HCT116 (cell line): Measurements from ENCODE around the gene CFAP57. TPM values are rescaled to one million over a fixed set of nuclear protein-coding genes. Genes with fewer than 3 reads are reported as not detected.

ENCODE experiments used
- ATAC-seq: fragments of 200-7000 bp; cut with Tn5 transposase; 2 replicates; pipeline ENCODE4 v1.9.1; 2020; ENCODE audit warnings: mild to moderate bottlenecking, moderate library complexity
- BruUV-seq: library from RNA; stranded (reverse); fragments of 400-500 nt; replicated peaks from 2 replicates; lab custom pipeline; 2021; lab: Mats Ljungman, UMichigan
- CTCF ChIA-PET: fragments of 300-600 bp; sonication (Branson Sonifier 250); formaldehyde crosslinking; loops from one replicate; lab custom pipeline; 2021; ENCODE audit warnings: antibody characterized with exemption; lab: Charles Lee
- POLR2A ChIA-PET: fragments of 300-600, 350-600 bp; sonication (Branson Sonifier 250); formaldehyde crosslinking; loops from one replicate; lab custom pipeline; 2021; ENCODE audit warnings: antibody characterized with exemption; lab: Charles Lee
- RAD21 ChIA-PET, 2 experiments: fragments of 300-600 bp; sonication (Branson Sonifier 250); formaldehyde crosslinking; loops; one replicate each; lab custom pipeline; 2023; ENCODE audit warnings: low total read pairs in 2 of 2; ENCODE audit not compliant: uncharacterized antibody in 2 of 2, unreplicated experiment in 2 of 2, low non-redundant PET in 1 of 2; lab: Charles Lee
- DNase-seq: peaks from one replicate; pipeline ENCODE4 v3.0.0-alpha.2; 2010; ENCODE audit warnings: low read depth, low spot score
- H2AFZ ChIP-seq: fragments of 200-600 bp; shearing (Covaris generic), sonication (generic); 2 replicates; pipeline ENCODE4 v1.6.1; 2017; ENCODE audit warnings: low read depth, mixed run types, mixed read lengths, antibody characterized with exemption, low read length; ENCODE audit not compliant: poor library complexity, severe bottlenecking
- H3K27ac ChIP-seq: 2 replicates; pipeline ENCODE4 v1.5.1; 2012; ENCODE audit warnings: low read depth, low read length
- H3K27me3 ChIP-seq: fragments of 200-600 bp; sonication (generic); 2 replicates; pipeline ENCODE4 v1.6.1; 2016; ENCODE audit warnings: mixed run types, low read length, mixed read lengths; ENCODE audit not compliant: insufficient read depth
- H3K36me3 ChIP-seq, 2 experiments: fragments of 200-500 bp in 1 of 2; fragments of 200-600 bp in 1 of 2; sonication (Bioruptor generic) in 1 of 2; sonication (generic) in 1 of 2; 2 replicates each; pipeline versions ENCODE4 v1.5.1 to v1.6.1; 2014 to 2016; ENCODE audit warnings: low read length in 2 of 2, inconsistent platforms in 1 of 2, mixed read lengths in 1 of 2, mixed run types in 1 of 2; ENCODE audit not compliant: insufficient read depth in 2 of 2, control insufficient read depth in 1 of 2
- H3K4me1 ChIP-seq, 2 experiments: fragments of 200-600 bp in 1 of 2; sonication (generic) in 1 of 2; 2 replicates each; pipeline versions ENCODE4 v1.5.1 to v1.6.1; 2012 to 2017; ENCODE audit warnings: low read length in 2 of 2, inconsistent platforms in 1 of 2, mild to moderate bottlenecking in 1 of 2, mixed read lengths in 1 of 2, mixed run types in 1 of 2, moderate library complexity in 1 of 2; ENCODE audit not compliant: insufficient read depth in 2 of 2, control insufficient read depth in 1 of 2
- H3K4me2 ChIP-seq: fragments of 200-600 bp; sonication (generic); 2 replicates; pipeline ENCODE4 v1.6.1; 2017; ENCODE audit warnings: mixed run types, low read length, mixed read lengths
- H3K4me3 ChIP-seq, 2 experiments: fragments of 200-600 bp in 1 of 2; sonication (generic) in 1 of 2; replicated peaks in 1 of 2; 2 replicates each; pipeline ENCODE4 v1.5.1; 2011 to 2016; ENCODE audit warnings: low read length in 2 of 2, control low read depth in 1 of 2, low read depth in 1 of 2, mild to moderate bottlenecking in 1 of 2, mixed read lengths in 1 of 2, mixed run types in 1 of 2
- H3K79me2 ChIP-seq: fragments of 200-600 bp; sonication (generic); 2 replicates; pipeline ENCODE4 v1.6.1; 2017; ENCODE audit warnings: mild to moderate bottlenecking, mixed run types, low read length, moderate library complexity, mixed read lengths; ENCODE audit not compliant: insufficient read depth
- H3K9ac ChIP-seq: fragments of 200-600 bp; sonication (generic); 2 replicates; pipeline ENCODE4 v1.6.1; 2016; ENCODE audit warnings: low read length, mixed read lengths
- H3K9me2 ChIP-seq: fragments of 200-600 bp; sonication (generic), shearing (Covaris generic); 2 replicates; pipeline ENCODE4 v1.6.1; 2017; ENCODE audit warnings: mixed run types, mild to moderate bottlenecking, moderate library complexity; ENCODE audit not compliant: insufficient read depth
- H3K9me3 ChIP-seq, 2 experiments: fragments of 200-500 bp in 1 of 2; fragments of 200-600 bp in 1 of 2; sonication (Bioruptor generic) in 1 of 2; sonication (generic) in 1 of 2; 2 replicates each; pipeline ENCODE4 v1.6.1; 2014 to 2017; ENCODE audit warnings: low read length in 2 of 2, mixed read lengths in 2 of 2, inconsistent platforms in 1 of 2, low read depth in 1 of 2, mild to moderate bottlenecking in 1 of 2, mixed run types in 1 of 2, moderate library complexity in 1 of 2; ENCODE audit not compliant: control insufficient read depth in 1 of 2, insufficient read depth in 1 of 2
- H4K20me1 ChIP-seq: fragments of 200-600 bp; sonication (generic), shearing (Covaris generic); 2 replicates; pipeline ENCODE4 v1.6.1; 2017; ENCODE audit warnings: mixed run types, mild to moderate bottlenecking, moderate library complexity; ENCODE audit not compliant: insufficient read depth
- CEBPB ChIP-seq: IDR thresholded peaks from 2 replicates; pipeline ENCODE4 v1.6.1; 2012; ENCODE audit warnings: low read depth
- EGR1 ChIP-seq: IDR thresholded peaks from 2 replicates; pipeline ENCODE4 v1.6.1; 2012; ENCODE audit warnings: low read depth
- EZH2 ChIP-seq: fragments of 200-600 bp; sonication (generic); IDR thresholded peaks from 2 replicates; pipeline ENCODE4 v1.6.1; 2017; ENCODE audit warnings: antibody characterized with exemption, mixed run types
- EZH2phosphoT487 ChIP-seq: fragments of 200-600 bp; IDR thresholded peaks from 2 replicates; pipeline ENCODE4 v1.6.1; 2018; ENCODE audit warnings: antibody characterized with exemption, borderline replicate concordance
- FOSL1 ChIP-seq: IDR thresholded peaks from 2 replicates; pipeline ENCODE4 v1.6.1; 2012; ENCODE audit warnings: low read depth
- JUND ChIP-seq: IDR thresholded peaks from 2 replicates; pipeline ENCODE4 v1.6.1; 2012
- POLR2AphosphoS5 ChIP-seq: IDR thresholded peaks from 2 replicates; pipeline ENCODE4 v1.6.1; 2011; ENCODE audit warnings: mild to moderate bottlenecking, low read depth, low read length, moderate library complexity
- SIN3A ChIP-seq: IDR thresholded peaks from 2 replicates; pipeline ENCODE4 v1.6.1; 2012; ENCODE audit warnings: low read depth
- SRF ChIP-seq: IDR thresholded peaks from 2 replicates; pipeline ENCODE4 v1.6.1; 2012; ENCODE audit warnings: low read depth
- TCF7L2 ChIP-seq: IDR thresholded peaks from 2 replicates; pipeline ENCODE4 v1.7.0; 2011; ENCODE audit warnings: borderline replicate concordance, inconsistent platforms; ENCODE audit not compliant: insufficient read depth, insufficient read length; ENCODE audit errors: extremely low read depth
- YY1 ChIP-seq: IDR thresholded peaks from 2 replicates; pipeline ENCODE4 v1.6.1; 2011; ENCODE audit warnings: low read length, low read depth, moderate library complexity, mild to moderate bottlenecking; ENCODE audit not compliant: insufficient replicate concordance; ENCODE audit errors: extremely low read depth
- ZFX ChIP-seq: fragments of 450-650 bp; IDR thresholded peaks from 2 replicates; pipeline ENCODE4 v1.6.1; 2017
- ZNF274 ChIP-seq: fragments of 200-500 bp; sonication (Bioruptor generic); IDR thresholded peaks from 2 replicates; pipeline ENCODE4 v1.6.1; 2014; ENCODE audit warnings: mild to moderate bottlenecking, low read depth, low read length, inconsistent platforms
- intact Hi-C: fragments of 100-400 bp; cut with micrococcal nuclease; formaldehyde crosslinking; loops from 2 replicates; pipeline ENCODE4 v1.10.0; 2022
- total RNA-seq: library from RNA; stranded (reverse); gene quantifications from one replicate; pipeline ENCODE4 v1.2.1, GENCODE V29; 2021; ENCODE audit not compliant: unreplicated experiment
- TF ChIP-seq, protein P1 (sequence below): IDR thresholded peaks from 2 replicates; pipeline ENCODE4 v1.6.1; 2012
- TF ChIP-seq, protein P2 (sequence below): IDR thresholded peaks from 2 replicates; pipeline ENCODE4 v1.6.1; 2012; ENCODE audit warnings: low read depth
- TF ChIP-seq, protein P3 (sequence below): IDR thresholded peaks from 2 replicates; pipeline ENCODE4 v1.6.1; 2012
- TF ChIP-seq, protein P4 (sequence below): IDR thresholded peaks from 2 replicates; pipeline ENCODE4 v1.6.1; 2011; ENCODE audit warnings: mild to moderate bottlenecking, low read length, moderate library complexity; ENCODE audit not compliant: insufficient replicate concordance; ENCODE audit errors: extremely low read depth

CFAP57 gene
- total RNA-seq, 1 experiment from 2014 or later, result 0.49 TPM

DNA sequence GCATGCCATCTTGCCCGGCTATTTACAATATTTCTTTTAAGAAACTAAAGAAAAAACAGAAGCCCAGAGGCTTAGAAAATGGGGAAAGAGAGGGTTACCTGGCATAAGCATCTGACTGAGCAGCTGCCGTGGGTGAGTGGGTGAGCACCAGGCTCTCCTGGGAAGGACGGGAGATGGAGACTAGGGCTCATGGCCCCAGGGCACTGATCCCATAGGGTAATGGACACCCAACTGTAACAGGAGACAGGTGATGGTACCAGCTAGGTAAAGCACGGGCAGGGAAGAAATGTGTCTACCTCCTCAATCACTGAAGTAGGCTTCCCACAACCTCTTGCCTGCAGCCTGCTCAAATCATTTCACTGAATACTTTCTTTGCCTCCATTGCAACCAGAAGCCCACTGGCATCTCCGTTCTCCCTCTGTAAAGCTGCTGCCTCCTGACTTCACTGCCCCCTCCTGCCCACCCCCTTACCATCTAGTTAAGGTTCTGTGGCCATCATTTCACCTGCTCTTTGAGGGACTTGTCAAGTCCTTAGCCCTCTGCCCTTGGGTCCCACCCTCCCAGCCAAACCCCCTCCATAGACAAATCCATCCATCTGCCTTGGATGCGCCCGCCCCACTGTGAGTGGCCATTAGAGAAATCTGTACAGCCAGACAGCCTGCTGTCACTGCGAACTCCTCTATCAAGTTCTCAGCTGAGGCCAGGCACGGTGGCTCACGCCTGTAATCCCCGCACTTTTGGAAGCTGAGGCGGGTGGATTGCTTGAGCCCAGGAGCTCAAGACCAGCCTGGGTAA, 103.9 kb downstream of the CFAP57 start:
- Histone ChIP-seq H3K4me3 (no peak overlapping the region), H3K9me2 (no peaks in the 10 kb centered on the region), H3K79me2 (no peaks in the 10 kb centered on the region), H3K4me2 (no peak overlapping the region), H3K36me3 (no peaks in the 10 kb centered on the region), H3K27ac (no peak overlapping the region), H2AFZ (no peak overlapping the region), H3K4me1 (peaks cover 4 to 12% of the 10 kb centered on the region in 2 experiments; a peak in 3 of 4 replicates), H3K27me3 (no peaks in the 10 kb centered on the region), H3K9ac (no peak overlapping the region), H3K9me3 (no peaks in the 10 kb centered on the region), H4K20me1 (no peaks in the 10 kb centered on the region)
- intact Hi-C loops, result no loop called here
- ChIA-PET CTCF (no interaction called here), POLR2A (interaction anchor here (1.5 kb wide), 1 partner anchor 9 kb away, joined by 5 read pairs; the partner anchor contains the start of gene C1orf210), RAD21 (no interaction called here)
- BruUV-seq, result no TSS peak
- DNase-seq (no peak), ATAC-seq (no peak)
- TF ChIP-seq, protein P1, sequence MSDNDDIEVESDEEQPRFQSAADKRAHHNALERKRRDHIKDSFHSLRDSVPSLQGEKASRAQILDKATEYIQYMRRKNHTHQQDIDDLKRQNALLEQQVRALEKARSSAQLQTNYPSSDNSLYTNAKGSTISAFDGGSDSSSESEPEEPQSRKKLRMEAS, result no peak
- TF ChIP-seq YY1, result no peak
- TF ChIP-seq, protein P2, sequence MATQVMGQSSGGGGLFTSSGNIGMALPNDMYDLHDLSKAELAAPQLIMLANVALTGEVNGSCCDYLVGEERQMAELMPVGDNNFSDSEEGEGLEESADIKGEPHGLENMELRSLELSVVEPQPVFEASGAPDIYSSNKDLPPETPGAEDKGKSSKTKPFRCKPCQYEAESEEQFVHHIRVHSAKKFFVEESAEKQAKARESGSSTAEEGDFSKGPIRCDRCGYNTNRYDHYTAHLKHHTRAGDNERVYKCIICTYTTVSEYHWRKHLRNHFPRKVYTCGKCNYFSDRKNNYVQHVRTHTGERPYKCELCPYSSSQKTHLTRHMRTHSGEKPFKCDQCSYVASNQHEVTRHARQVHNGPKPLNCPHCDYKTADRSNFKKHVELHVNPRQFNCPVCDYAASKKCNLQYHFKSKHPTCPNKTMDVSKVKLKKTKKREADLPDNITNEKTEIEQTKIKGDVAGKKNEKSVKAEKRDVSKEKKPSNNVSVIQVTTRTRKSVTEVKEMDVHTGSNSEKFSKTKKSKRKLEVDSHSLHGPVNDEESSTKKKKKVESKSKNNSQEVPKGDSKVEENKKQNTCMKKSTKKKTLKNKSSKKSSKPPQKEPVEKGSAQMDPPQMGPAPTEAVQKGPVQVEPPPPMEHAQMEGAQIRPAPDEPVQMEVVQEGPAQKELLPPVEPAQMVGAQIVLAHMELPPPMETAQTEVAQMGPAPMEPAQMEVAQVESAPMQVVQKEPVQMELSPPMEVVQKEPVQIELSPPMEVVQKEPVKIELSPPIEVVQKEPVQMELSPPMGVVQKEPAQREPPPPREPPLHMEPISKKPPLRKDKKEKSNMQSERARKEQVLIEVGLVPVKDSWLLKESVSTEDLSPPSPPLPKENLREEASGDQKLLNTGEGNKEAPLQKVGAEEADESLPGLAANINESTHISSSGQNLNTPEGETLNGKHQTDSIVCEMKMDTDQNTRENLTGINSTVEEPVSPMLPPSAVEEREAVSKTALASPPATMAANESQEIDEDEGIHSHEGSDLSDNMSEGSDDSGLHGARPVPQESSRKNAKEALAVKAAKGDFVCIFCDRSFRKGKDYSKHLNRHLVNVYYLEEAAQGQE, result no peak
- no peak for TF ChIP-seq POLR2AphosphoS5
- TF ChIP-seq ZFX, result no peak
- no peak for TF ChIP-seq EZH2phosphoT487
- TF ChIP-seq, protein P3, sequence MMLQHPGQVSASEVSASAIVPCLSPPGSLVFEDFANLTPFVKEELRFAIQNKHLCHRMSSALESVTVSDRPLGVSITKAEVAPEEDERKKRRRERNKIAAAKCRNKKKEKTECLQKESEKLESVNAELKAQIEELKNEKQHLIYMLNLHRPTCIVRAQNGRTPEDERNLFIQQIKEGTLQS, result no peak
- no peak for TF ChIP-seq SIN3A
- TF ChIP-seq ZNF274, result no peak
- TF ChIP-seq, protein P4, sequence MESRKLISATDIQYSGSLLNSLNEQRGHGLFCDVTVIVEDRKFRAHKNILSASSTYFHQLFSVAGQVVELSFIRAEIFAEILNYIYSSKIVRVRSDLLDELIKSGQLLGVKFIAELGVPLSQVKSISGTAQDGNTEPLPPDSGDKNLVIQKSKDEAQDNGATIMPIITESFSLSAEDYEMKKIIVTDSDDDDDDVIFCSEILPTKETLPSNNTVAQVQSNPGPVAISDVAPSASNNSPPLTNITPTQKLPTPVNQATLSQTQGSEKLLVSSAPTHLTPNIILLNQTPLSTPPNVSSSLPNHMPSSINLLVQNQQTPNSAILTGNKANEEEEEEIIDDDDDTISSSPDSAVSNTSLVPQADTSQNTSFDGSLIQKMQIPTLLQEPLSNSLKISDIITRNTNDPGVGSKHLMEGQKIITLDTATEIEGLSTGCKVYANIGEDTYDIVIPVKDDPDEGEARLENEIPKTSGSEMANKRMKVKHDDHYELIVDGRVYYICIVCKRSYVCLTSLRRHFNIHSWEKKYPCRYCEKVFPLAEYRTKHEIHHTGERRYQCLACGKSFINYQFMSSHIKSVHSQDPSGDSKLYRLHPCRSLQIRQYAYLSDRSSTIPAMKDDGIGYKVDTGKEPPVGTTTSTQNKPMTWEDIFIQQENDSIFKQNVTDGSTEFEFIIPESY, result no peak
- no peak for TF ChIP-seq EGR1
- no peak for TF ChIP-seq SRF
- TF ChIP-seq EZH2, result no peak
- TF ChIP-seq CEBPB, result no peak
- TF ChIP-seq FOSL1, result no peak
- TF ChIP-seq JUND, result no peak
- no peak for TF ChIP-seq TCF7L2
- TF ChIP-seq, all 23 proteins: peak for 0
